Omental fat pad (tissue), 4 donors: ENCODE results near the gene MAST4. TPM values are rescaled to one million over a fixed set of nuclear protein-coding genes. Genes with fewer than 3 reads are reported as not detected.

Experiments used
- ATAC-seq: fragments of 150-250 bp; one replicate; pipeline ENCODE4 v1.9.1; 2016; ENCODE audit warnings: mild to moderate bottlenecking, moderate library complexity; ENCODE audit not compliant: low FRiP score
- DNase-seq: peaks from one replicate; pipeline ENCODE4 v3.0.0-alpha.2; 2019; ENCODE audit warnings: low spot score
- CTCF ChIP-seq, 3 donors: fragments of 450-650 bp; IDR thresholded peaks; one replicate each; pipeline ENCODE4 v1.5.1; 2016 to 2017; ENCODE audit warnings: antibody characterized with exemption in 3 of 3, mild to moderate bottlenecking in 3 of 3, moderate library complexity in 2 of 3
- total RNA-seq, 4 donors: library from RNA; depleted of rRNA; stranded (reverse); fragments of >200 nt; gene quantifications; one replicate each; pipeline ENCODE4 v1.1.0, GENCODE V29; 2016

The MAST4 gene
- total RNA-seq, 4 donors from 2014 or later, result 52.2 to 76.8 (median 57.3) TPM

DNA sequence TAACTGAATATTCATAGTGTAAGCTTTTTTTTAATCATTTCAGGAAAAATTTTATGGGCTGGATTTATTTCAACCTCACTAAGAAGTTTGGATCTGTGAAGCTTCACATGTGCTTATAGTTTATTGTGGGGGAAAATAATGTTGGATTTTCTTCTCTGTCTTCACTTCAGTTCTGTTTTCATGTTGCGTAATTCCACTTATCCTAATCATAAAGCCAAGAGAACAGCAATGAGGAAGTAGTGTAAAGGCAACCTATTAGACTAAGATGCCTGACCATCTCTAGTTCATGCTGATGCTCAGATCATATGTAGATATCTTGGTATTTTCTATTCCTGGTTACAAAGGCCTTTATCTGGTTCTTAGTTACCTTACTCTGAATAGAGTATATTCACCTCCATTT is 550.4 kb downstream of the MAST4 start:
- TF ChIP-seq CTCF (IDR thresholded peaks at IDR 0.05), result no peak
- ATAC-seq (no peak), DNase-seq (no peak)

DNA sequence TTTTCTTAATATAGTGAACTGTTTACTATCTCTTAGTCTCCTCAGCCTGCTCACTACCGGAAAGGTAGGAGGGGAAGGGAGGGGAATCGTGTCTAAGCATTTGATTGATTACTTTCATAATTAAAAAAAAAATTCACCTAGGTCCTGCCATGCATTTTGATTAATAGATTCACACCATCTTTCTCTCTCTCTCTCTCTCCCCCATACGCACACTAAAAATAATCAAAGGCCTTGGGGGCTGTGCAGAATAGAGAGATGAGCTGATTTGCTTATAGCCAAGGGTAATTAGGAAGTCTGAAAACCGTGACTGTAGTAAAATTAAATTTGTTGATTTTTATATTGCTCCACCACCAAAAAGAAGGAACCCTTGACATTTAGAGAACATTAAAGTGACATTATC is 550.8 kb downstream of the MAST4 start:
- ATAC-seq (no peak), DNase-seq (no peak)
- TF ChIP-seq CTCF (IDR thresholded peaks at IDR 0.05), result no peak

DNA sequence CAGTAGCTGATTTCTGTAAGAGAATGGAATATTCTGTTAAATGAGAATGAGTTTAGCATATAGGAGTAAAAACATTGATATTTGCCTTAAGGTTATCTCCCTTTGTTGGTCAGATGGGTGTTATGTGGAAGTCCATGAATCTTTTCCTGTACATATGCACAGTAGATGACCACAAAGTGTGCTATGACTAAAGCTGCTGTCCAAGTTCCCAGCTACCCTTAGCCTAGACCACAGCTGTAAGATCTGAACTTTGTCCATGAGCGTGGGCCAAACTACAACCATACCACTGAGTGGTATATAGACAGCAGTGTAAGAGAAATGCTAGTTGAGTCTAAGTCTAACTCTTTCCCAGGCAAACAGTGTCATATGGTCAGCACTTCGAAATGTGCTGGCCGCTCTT is 551.6 kb downstream of the MAST4 start:
- ATAC-seq (no peak), DNase-seq (no peak)
- no peak for TF ChIP-seq CTCF (IDR thresholded peaks at IDR 0.05)

DNA sequence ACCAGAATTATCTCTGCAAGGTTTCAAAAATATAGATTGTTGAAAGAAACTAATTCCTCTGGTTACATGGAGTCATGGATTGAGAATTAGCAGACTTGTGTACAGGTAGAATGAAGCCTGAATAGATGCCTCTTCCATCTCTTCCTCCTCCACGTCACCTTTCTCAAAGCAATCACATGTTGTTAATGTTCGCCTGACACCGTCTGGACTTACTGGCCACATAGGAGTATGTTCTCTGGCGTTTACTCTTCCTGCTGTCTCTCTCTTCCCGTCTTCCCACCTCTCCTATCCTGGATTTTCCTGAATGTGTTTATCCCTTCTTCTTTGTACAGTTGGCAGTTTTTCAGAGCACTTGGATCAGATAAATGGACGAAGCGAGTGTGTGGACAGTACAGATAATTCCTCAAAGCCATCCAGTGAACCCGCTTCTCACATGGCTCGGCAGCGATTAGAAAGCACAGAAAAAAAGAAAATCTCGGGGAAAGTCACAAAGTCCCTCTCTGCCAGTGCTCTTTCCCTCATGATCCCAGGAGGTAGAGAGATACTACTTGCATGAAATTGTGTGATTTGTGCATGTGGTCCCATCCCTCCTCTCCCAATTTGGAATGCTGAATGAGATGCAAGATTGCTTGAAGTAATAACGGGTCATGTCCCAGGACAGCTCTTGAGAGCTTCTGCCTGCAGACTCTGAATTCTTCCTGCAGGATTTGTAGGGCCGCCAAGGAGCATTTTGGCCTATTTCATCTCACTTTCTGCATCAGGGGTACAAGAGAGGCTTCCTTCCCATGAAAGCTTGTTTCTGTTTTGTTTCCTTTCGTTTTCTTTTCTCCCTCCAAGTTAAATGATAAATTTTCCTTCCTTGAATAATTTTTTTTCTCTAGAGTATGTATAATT is 553.1 kb downstream of the MAST4 start:
- ATAC-seq, result no peak
- TF ChIP-seq CTCF (IDR thresholded peaks at IDR 0.05), result no peak
- DNase-seq, result no peak

DNA sequence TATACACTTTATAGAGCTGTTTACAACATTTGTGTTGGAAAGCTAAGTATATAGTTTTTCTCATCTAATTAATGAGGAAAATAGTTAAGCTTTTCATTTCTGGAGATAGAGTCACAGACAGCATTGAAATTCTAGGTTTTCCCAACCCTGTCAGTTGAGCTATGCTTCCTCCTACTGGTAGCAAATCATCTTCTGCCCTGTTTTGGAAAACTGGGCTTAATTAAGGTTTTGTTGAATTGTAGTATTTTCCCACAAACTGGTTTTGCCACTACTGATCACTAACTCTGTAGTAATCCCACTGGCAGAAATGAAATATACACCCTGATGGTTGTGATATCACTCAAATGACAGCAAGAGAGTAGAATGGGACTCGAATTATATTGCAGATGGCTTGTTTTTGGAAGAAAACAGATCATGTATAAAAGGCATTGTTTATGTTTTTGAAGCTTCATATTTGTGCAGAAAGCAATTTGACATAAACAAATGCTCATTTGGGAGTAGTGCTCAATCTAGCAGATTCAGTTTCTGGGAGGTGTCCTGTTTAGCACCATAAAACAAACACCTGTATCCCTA is 553.8 kb downstream of the MAST4 start:
- no peak for ATAC-seq
- DNase-seq, result no peak
- TF ChIP-seq CTCF (IDR thresholded peaks at IDR 0.05), result no peak

- DNase-seq (no peak), ATAC-seq (no peak)
- TF ChIP-seq CTCF (IDR thresholded peaks at IDR 0.05), result no peak
Observed at GRCh38 chr5:67152400-67152799, 556.2 kb downstream of the MAST4 start.

GRCh38 chr5:67153292-67153691 is 557.1 kb downstream of the MAST4 start:
- TF ChIP-seq CTCF (IDR thresholded peaks at IDR 0.05), result no peak
- ATAC-seq (no peak), DNase-seq (no peak)
